Measurements from ENCODE around the gene SMG6.

SMG6 gene

GRCh38 chr17:2137342-2138098 is 166.1 kb downstream of the SMG6 start:
- no peak for DNase-seq

- no peak for DNase-seq
Measured at GRCh38 chr17:2136241-2136640, 167.3 kb downstream of the SMG6 start.

- DNase-seq = no peak
Measured at GRCh38 chr17:2128011-2128410, 175.6 kb downstream of the SMG6 start.

GRCh38 chr17:2125013-2125535 is 178.5 kb downstream of the SMG6 start:
- no peak for DNase-seq

- no peak for DNase-seq
Measured at GRCh38 chr17:2124391-2124790, 179.2 kb downstream of the SMG6 start.

- no peak for DNase-seq
Measured at GRCh38 chr17:2123375-2124251, 180.0 kb downstream of the SMG6 start.

- no peak for DNase-seq
Measured at GRCh38 chr17:2122641-2123302, 180.8 kb downstream of the SMG6 start.

GRCh38 chr17:2120586-2121335 is 182.8 kb downstream of the SMG6 start:
- no peak for DNase-seq

- DNase-seq = no peak
Measured at GRCh38 chr17:2113279-2113622, 190.3 kb downstream of the SMG6 start.

GRCh38 chr17:2111691-2112090 is 191.9 kb downstream of the SMG6 start:
- DNase-seq = no peak

- DNase-seq = no peak
Measured at GRCh38 chr17:2110436-2110835, 193.1 kb downstream of the SMG6 start.

- no peak for DNase-seq
Measured at GRCh38 chr17:2108170-2108569, 195.4 kb downstream of the SMG6 start.

GRCh38 chr17:2107506-2107905 is 196.1 kb downstream of the SMG6 start:
- peak; percentile 19 for DNase-seq

- DNase-seq = no peak
Measured at GRCh38 chr17:2107050-2107449, 196.5 kb downstream of the SMG6 start.

- no peak for DNase-seq
Measured at GRCh38 chr17:2106308-2106955, 197.2 kb downstream of the SMG6 start.

GRCh38 chr17:2105663-2106062 is 197.9 kb downstream of the SMG6 start:
- DNase-seq = no peak

GRCh38 chr17:2102931-2103809 is 200.4 kb downstream of the SMG6 start:
- no peak for DNase-seq

GRCh38 chr17:2101448-2102257 is 201.9 kb downstream of the SMG6 start:
- DNase-seq = no peak

GRCh38 chr17:2095536-2095910 is 208.1 kb downstream of the SMG6 start:
- no peak for DNase-seq

GRCh38 chr17:2094891-2095535 is 208.6 kb downstream of the SMG6 start:
- DNase-seq = no peak

All from DMS 273 treated with DMSO at 0.1 percent for 48 hours (cell line).